Fibroblast of pulmonary artery (primary cell): ENCODE measurements around the gene NPC1L1.
A peak's percentile ranks its signal among the peaks of the same experiment; 100 is the strongest.

Experiments used
- DNase-seq: peaks from one replicate; pipeline ENCODE4 v3.0.0-alpha.2; 2010; ENCODE audit warnings: low read depth
- H3K4me3 ChIP-seq: replicated peaks from 2 replicates; pipeline ENCODE4 v1.5.1; 2011; ENCODE audit warnings: low read depth, mild to moderate bottlenecking, control low read depth, low read length, moderate library complexity
- TF ChIP-seq, protein P1 (sequence below): IDR thresholded peaks from 2 replicates; pipeline ENCODE4 v1.5.1; 2011; ENCODE audit warnings: mild to moderate bottlenecking, control low read depth, low read length, inconsistent platforms; ENCODE audit errors: missing control alignments

NPC1L1 gene

DNA sequence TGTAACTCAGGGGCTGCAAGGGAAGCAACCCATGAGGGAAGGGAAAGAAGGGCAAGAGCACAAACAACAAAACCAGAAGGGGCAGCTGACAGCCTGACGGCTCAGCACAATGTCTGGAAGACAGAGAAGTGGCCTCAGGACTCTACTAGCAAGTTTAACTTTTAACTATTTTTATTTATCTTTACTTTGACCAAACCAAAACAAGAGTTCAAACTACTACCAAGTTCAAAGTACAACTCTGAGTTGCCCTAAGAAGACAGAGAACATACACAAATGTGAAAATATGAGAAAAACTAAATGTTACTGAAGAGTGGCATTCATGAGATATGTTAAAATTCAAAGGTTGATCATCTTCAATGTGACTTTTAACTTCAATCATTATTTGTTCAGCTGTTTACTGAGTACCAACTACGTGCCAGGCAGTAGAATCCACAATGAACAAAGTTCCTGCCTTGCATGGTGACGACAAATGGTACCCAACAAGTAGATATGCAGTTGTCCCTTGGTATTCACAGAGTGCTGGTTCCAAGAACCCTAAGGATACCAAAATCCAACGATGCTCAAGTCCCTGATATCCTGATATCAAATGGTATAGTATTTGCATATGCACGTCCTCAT is 70.4 kb downstream of the NPC1L1 start:
- no peak for DNase-seq
- no peak overlapping the region for H3K4me3 ChIP-seq
- TF ChIP-seq, protein P1, sequence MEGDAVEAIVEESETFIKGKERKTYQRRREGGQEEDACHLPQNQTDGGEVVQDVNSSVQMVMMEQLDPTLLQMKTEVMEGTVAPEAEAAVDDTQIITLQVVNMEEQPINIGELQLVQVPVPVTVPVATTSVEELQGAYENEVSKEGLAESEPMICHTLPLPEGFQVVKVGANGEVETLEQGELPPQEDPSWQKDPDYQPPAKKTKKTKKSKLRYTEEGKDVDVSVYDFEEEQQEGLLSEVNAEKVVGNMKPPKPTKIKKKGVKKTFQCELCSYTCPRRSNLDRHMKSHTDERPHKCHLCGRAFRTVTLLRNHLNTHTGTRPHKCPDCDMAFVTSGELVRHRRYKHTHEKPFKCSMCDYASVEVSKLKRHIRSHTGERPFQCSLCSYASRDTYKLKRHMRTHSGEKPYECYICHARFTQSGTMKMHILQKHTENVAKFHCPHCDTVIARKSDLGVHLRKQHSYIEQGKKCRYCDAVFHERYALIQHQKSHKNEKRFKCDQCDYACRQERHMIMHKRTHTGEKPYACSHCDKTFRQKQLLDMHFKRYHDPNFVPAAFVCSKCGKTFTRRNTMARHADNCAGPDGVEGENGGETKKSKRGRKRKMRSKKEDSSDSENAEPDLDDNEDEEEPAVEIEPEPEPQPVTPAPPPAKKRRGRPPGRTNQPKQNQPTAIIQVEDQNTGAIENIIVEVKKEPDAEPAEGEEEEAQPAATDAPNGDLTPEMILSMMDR: no peak

- DNase-seq: no peak
- TF ChIP-seq, protein P1: no peak
- no peak overlapping the region for H3K4me3 ChIP-seq
Measured at GRCh38 chr7:44470135-44470479, 71.0 kb downstream of the NPC1L1 start.

GRCh38 chr7:44469461-44470134 is 71.5 kb downstream of the NPC1L1 start:
- H3K4me3 ChIP-seq: no peak overlapping the region
- TF ChIP-seq, protein P1: no peak
- DNase-seq: no peak

DNA sequence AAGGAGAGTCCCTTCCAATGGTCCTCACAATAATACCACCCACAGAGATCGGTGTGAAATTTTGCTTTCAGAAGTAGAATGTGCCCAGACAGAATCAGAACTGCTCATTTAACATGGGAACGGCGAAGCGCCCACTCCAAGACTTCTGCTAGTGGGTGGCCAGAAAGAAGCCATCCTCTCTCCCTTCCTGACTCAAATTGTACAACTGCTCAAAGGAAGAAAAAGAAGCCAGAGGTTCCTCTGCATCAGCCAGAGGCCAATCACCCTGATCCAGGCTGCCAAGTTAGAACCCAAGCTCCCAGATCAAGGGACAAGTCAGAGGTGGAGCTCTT is 73.9 kb downstream of the NPC1L1 start:
- TF ChIP-seq, protein P1: no peak
- H3K4me3 ChIP-seq: no peak overlapping the region
- DNase-seq: no peak

- TF ChIP-seq, protein P1: no peak
- peak; percentile 54 for DNase-seq
- H3K4me3 ChIP-seq: no peak overlapping the region
Measured at GRCh38 chr7:44466300-44467216, 74.6 kb downstream of the NPC1L1 start.

- H3K4me3 ChIP-seq: no peak overlapping the region
- TF ChIP-seq, protein P1: no peak
- no peak for DNase-seq
Measured at GRCh38 chr7:44465490-44465889, 75.6 kb downstream of the NPC1L1 start.
